ENCODE data around the gene BECN2.

DNA sequence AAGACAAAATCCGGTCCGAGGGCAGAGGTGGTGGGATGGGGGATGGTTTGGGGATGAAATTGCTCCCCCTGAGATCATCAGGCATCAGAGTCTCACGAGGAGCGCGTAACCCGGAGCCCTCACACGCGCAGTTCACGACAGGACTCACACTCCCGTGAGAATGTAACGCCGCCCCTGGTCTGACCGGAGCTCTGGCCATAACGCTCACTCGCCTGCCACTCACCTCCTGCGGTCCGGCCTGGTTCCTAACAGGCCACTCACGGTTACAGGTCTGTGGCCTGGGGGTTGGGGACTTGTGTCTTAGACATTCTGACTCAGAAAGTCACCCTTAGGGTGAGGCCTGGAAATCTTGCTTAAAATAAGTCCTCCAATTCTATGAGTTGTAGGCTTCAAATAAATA lies 21.5 kb downstream of the BECN2 start:
- no peak for TF ChIP-seq CTCF (IDR thresholded peaks at IDR 0.05)
- no peak for TF ChIP-seq POLR2A (IDR thresholded peaks at IDR 0.05)

Measured in lower leg skin (tissue), 3 donors.